SJSA1 (cell line): ENCODE data around the gene TIGD6. TPM values are rescaled to one million over a fixed set of nuclear protein-coding genes. Genes with fewer than 3 reads are reported as not detected.

ENCODE experiments used
- DNase-seq, 2 experiments: peaks; one replicate each; pipeline ENCODE4 v3.0.0-alpha.2; 2015 to 2020; ENCODE audit warnings: low spot score in 2 of 2, low read depth in 1 of 2
- H3K27ac ChIP-seq: fragments of 250-450 bp; sonication (Bioruptor Pico); 2 replicates; pipeline ENCODE4 v1.5.1; 2020; ENCODE audit warnings: mild to moderate bottlenecking, moderate library complexity
- H3K27me3 ChIP-seq: fragments of 250-450 bp; sonication (Bioruptor Pico); replicated peaks from 2 replicates; pipeline ENCODE4 v1.5.1; 2020; ENCODE audit warnings: mild to moderate bottlenecking, moderate library complexity
- H3K36me3 ChIP-seq: fragments of 250-450 bp; sonication (Bioruptor Pico); 2 replicates; pipeline ENCODE4 v1.5.1; 2020; ENCODE audit warnings: mild to moderate bottlenecking
- H3K4me1 ChIP-seq: fragments of 250-450 bp; sonication (Bioruptor Pico); replicated peaks from 2 replicates; pipeline ENCODE4 v1.6.1; 2021; ENCODE audit warnings: mild to moderate bottlenecking
- H3K4me3 ChIP-seq: fragments of 250-450 bp; sonication (Bioruptor Pico); 2 replicates; pipeline ENCODE4 v1.5.1; 2020; ENCODE audit warnings: mild to moderate bottlenecking
- H3K9me3 ChIP-seq: fragments of 250-450 bp; sonication (Bioruptor Pico); replicated peaks from 2 replicates; pipeline ENCODE4 v1.5.1; 2020; ENCODE audit warnings: mild to moderate bottlenecking
- total RNA-seq: library from RNA; depleted of rRNA; stranded (reverse); fragments of >200 nt; shearing (Covaris generic); gene quantifications from 2 replicates; pipeline ENCODE4 v1.2.3, GENCODE V29; 2014

The TIGD6 gene
- total RNA-seq, 1 experiment from 2014 or later, result 10.0 TPM

GRCh38 chr5:150026682-150027172 is 26.3 kb upstream of the TIGD6 start:
- H3K36me3 ChIP-seq, result peaks cover 85% of the 10 kb centered on the region
- no peak for DNase-seq
- H3K4me1 ChIP-seq, result peaks cover 35% of the 10 kb centered on the region
- H3K9me3 ChIP-seq, result no peaks in the 10 kb centered on the region
- no peaks in the 10 kb centered on the region for H3K27me3 ChIP-seq
- H3K4me3 ChIP-seq, result no peak overlapping the region
- H3K27ac ChIP-seq, result no peak overlapping the region

GRCh38 chr5:150024346-150024984 is 24.0 kb upstream of the TIGD6 start:
- no peak for DNase-seq
- Histone ChIP-seq H3K27ac (0 out of 2 replicates have a peak overlapping the region, but pooled peaks have one; percentile 7), H3K4me1 (peaks cover 56% of the 10 kb centered on the region), H3K9me3 (no peaks in the 10 kb centered on the region), H3K36me3 (peaks cover 82% of the 10 kb centered on the region), H3K27me3 (no peaks in the 10 kb centered on the region), H3K4me3 (no peak overlapping the region)

GRCh38 chr5:150023136-150023535 is 22.7 kb upstream of the TIGD6 start:
- no peaks in the 10 kb centered on the region for H3K9me3 ChIP-seq
- no peak overlapping the region; the same call in 1 of the 2 replicates for H3K27ac ChIP-seq
- no peak for DNase-seq
- peaks cover 56% of the 10 kb centered on the region for H3K4me1 ChIP-seq
- no peaks in the 10 kb centered on the region for H3K27me3 ChIP-seq
- peaks cover 86% of the 10 kb centered on the region for H3K36me3 ChIP-seq
- no peak overlapping the region for H3K4me3 ChIP-seq

GRCh38 chr5:150022681-150023080 is 22.2 kb upstream of the TIGD6 start:
- Histone ChIP-seq H3K36me3 (peaks cover 86% of the 10 kb centered on the region), H3K27me3 (no peaks in the 10 kb centered on the region), H3K4me3 (no peak overlapping the region), H3K27ac (peak overlapping the region; percentile 73), H3K4me1 (peaks cover 56% of the 10 kb centered on the region), H3K9me3 (no peaks in the 10 kb centered on the region)
- DNase-seq, result no peak

- DNase-seq, result peak; percentile 73 to 90
- Histone ChIP-seq H3K4me3 (no peak overlapping the region), H3K4me1 (peaks cover 56% of the 10 kb centered on the region), H3K9me3 (no peaks in the 10 kb centered on the region), H3K27me3 (no peaks in the 10 kb centered on the region), H3K27ac (peak overlapping the region; percentile 73), H3K36me3 (peaks cover 86% of the 10 kb centered on the region)
These were observed 21.7 kb upstream of the TIGD6 start for GRCh38 chr5:150022158-150022531.

GRCh38 chr5:150021491-150022157 is 21.2 kb upstream of the TIGD6 start:
- H3K4me1 ChIP-seq, result peaks cover 56% of the 10 kb centered on the region
- H3K36me3 ChIP-seq, result peaks cover 86% of the 10 kb centered on the region
- no peak overlapping the region for H3K4me3 ChIP-seq
- H3K27ac ChIP-seq, result peak overlapping the region; percentile 73
- no peaks in the 10 kb centered on the region for H3K27me3 ChIP-seq
- DNase-seq, result peak; percentile 83 to 87
- H3K9me3 ChIP-seq, result no peaks in the 10 kb centered on the region

- Histone ChIP-seq H3K4me3 (no peak overlapping the region), H3K36me3 (peaks cover 86% of the 10 kb centered on the region), H3K27ac (no peak overlapping the region)
These were observed 19.8 kb upstream of the TIGD6 start for GRCh38 chr5:150020249-150020648.

GRCh38 chr5:150017226-150018005 is 17.0 kb upstream of the TIGD6 start:
- Histone ChIP-seq H3K9me3 (peaks cover 12% of the 10 kb centered on the region; the same call in 1 of the 2 replicates), H3K27ac (no peak overlapping the region), H3K36me3 (peaks cover 90% of the 10 kb centered on the region), H3K27me3 (no peaks in the 10 kb centered on the region), H3K4me3 (no peak overlapping the region), H3K4me1 (peaks cover 28% of the 10 kb centered on the region)
- DNase-seq, result no peak

More at GRCh38 chr5:150020249-150020648, 19.8 kb upstream of the TIGD6 start:
- DNase-seq, result no peak
- peaks cover 7% of the 10 kb centered on the region; the same call in 1 of the 2 replicates for H3K9me3 ChIP-seq
- no peaks in the 10 kb centered on the region for H3K27me3 ChIP-seq
- H3K4me1 ChIP-seq, result peaks cover 56% of the 10 kb centered on the region

- H3K9me3 ChIP-seq, result peaks cover 12% of the 10 kb centered on the region; the same call in 1 of the 2 replicates
- H3K4me3 ChIP-seq, result no peak overlapping the region
- peaks cover 19% of the 10 kb centered on the region for H3K4me1 ChIP-seq
- peaks cover 98% of the 10 kb centered on the region for H3K36me3 ChIP-seq
- no peak for DNase-seq
- H3K27ac ChIP-seq, result no peak overlapping the region
- no peaks in the 10 kb centered on the region for H3K27me3 ChIP-seq
These were observed 16.1 kb upstream of the TIGD6 start for GRCh38 chr5:150016537-150016936.

GRCh38 chr5:150015415-150015814 is 15.0 kb upstream of the TIGD6 start:
- H3K9me3 ChIP-seq, result peaks cover 12% of the 10 kb centered on the region; the same call in 1 of the 2 replicates
- H3K36me3 ChIP-seq, result peaks cover 97% of the 10 kb centered on the region
- no peaks in the 10 kb centered on the region for H3K27me3 ChIP-seq
- no peak for DNase-seq
- no peak overlapping the region for H3K27ac ChIP-seq
- no peak overlapping the region for H3K4me3 ChIP-seq
- H3K4me1 ChIP-seq, result peaks cover 8% of the 10 kb centered on the region

GRCh38 chr5:150014456-150014855 is 14.0 kb upstream of the TIGD6 start:
- Histone ChIP-seq H3K4me1 (no peaks in the 10 kb centered on the region), H3K4me3 (no peak overlapping the region), H3K9me3 (peaks cover 12% of the 10 kb centered on the region; the same call in 1 of the 2 replicates), H3K27ac (no peak overlapping the region), H3K27me3 (no peaks in the 10 kb centered on the region), H3K36me3 (peaks cover 97% of the 10 kb centered on the region)
- DNase-seq, result no peak

GRCh38 chr5:150013931-150014330 is 13.5 kb upstream of the TIGD6 start:
- Histone ChIP-seq H3K36me3 (peaks cover 97% of the 10 kb centered on the region), H3K4me3 (no peak overlapping the region), H3K27ac (no peak overlapping the region), H3K9me3 (peaks cover 12% of the 10 kb centered on the region; the same call in 1 of the 2 replicates), H3K27me3 (no peaks in the 10 kb centered on the region), H3K4me1 (no peaks in the 10 kb centered on the region)
- no peak for DNase-seq

- DNase-seq, result no peak
- Histone ChIP-seq H3K27me3 (no peaks in the 10 kb centered on the region), H3K4me1 (peaks cover 2% of the 10 kb centered on the region; the same call in 1 of the 2 replicates), H3K36me3 (peaks cover 96% of the 10 kb centered on the region), H3K4me3 (no peak overlapping the region), H3K27ac (no peak overlapping the region), H3K9me3 (no peaks in the 10 kb centered on the region; the same call in 1 of the 2 replicates)
These were observed 9.4 kb upstream of the TIGD6 start for GRCh38 chr5:150009671-150010387.
